Activated gamma-delta T cell (primary cell): Measurements from ENCODE around the gene SMIM15.

ENCODE experiments used
- DNase-seq: peaks from one replicate; lab custom pipeline; 2025; lab: John Stamatoyannopoulos, UW

Gene SMIM15

GRCh38 chr5:61159836-61160235 lies 2.4 kb downstream of the SMIM15 start:
- DNase-seq: no peak

- no peak for DNase-seq
These were observed 3.2 kb downstream of the SMIM15 start for GRCh38 chr5:61159070-61159469.

GRCh38 chr5:61151893-61152292 lies 10.4 kb downstream of the SMIM15 start:
- no peak for DNase-seq

GRCh38 chr5:61148515-61148914 lies 13.8 kb downstream of the SMIM15 start:
- no peak for DNase-seq

GRCh38 chr5:61142811-61143210 lies 19.5 kb downstream of the SMIM15 start:
- DNase-seq: no peak

- no peak for DNase-seq
These were observed 19.9 kb downstream of the SMIM15 start for GRCh38 chr5:61142391-61142790.

GRCh38 chr5:61141801-61142200 lies 20.5 kb downstream of the SMIM15 start:
- no peak for DNase-seq

- DNase-seq: no peak
These were observed 22.3 kb downstream of the SMIM15 start for GRCh38 chr5:61139931-61140330.

GRCh38 chr5:61139094-61139873 lies 23.0 kb downstream of the SMIM15 start:
- DNase-seq: no peak

GRCh38 chr5:61137835-61138234 lies 24.4 kb downstream of the SMIM15 start:
- no peak for DNase-seq

- no peak for DNase-seq
These were observed 29.7 kb downstream of the SMIM15 start for GRCh38 chr5:61132559-61132958.

- DNase-seq: no peak
These were observed 32.0 kb downstream of the SMIM15 start for GRCh38 chr5:61130289-61130688.

- no peak for DNase-seq
These were observed 39.1 kb downstream of the SMIM15 start for GRCh38 chr5:61123145-61123544.

- no peak for DNase-seq
These were observed 41.7 kb downstream of the SMIM15 start for GRCh38 chr5:61120534-61120933.

GRCh38 chr5:61119066-61119465 lies 43.2 kb downstream of the SMIM15 start:
- no peak for DNase-seq

- no peak for DNase-seq
These were observed 46.3 kb downstream of the SMIM15 start for GRCh38 chr5:61115968-61116367.

GRCh38 chr5:61114441-61114840 lies 47.8 kb downstream of the SMIM15 start:
- DNase-seq: no peak
